Measurements from ENCODE around the gene F12. TPM values are rescaled to one million over a fixed set of nuclear protein-coding genes. Genes with fewer than 3 reads are reported as not detected.

F12 gene
- total RNA-seq, 4 donors from 2014 or later = 0.36 to 1.2 (median 0.95) TPM; not detected in 1

DNA sequence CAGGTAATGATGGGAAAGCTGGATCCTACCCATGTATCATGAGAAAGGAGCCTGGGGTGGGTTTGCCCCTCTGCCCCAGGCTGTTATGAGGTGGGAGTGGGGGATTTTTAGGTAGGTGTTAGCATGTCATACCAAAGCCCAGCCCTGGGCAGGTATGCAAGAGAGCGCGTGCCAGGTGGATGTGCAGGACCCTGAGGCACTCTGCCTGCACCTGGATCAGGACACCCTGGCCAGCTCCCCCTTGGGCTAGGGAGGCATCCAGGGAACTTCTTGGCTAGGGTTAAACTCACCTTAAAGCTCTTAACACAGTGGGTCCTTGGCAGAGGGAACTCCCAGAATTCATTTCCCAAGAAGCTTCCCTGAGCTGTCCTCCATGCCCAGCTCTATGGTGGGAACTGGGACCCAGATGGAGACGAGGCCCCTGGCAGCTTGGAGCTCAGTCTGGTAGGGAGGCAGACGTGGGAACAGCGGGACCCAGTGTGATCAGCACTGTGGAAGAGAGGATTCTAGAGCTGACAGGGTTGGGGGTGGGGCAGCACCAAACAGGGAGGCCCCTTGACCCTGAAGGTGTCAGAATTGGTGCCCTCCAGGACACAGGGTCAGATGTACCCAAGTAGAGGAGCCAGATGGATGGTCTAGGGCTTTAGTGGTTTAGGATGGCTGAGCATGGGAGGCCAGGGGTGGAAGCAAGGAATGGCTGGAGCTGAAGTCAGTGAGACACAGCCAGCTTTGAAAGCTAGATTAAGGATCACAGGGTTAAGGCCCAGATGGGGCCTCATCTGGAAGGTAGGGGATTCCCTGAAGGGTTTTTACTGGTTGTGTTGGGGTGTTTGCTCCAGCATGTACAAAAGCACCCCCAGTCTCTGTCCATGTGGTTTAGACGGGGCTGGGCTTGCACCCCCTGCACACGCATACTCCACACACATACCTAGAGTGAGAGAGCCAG is 35.0 kb upstream of the F12 start:
- TF ChIP-seq, protein P1, sequence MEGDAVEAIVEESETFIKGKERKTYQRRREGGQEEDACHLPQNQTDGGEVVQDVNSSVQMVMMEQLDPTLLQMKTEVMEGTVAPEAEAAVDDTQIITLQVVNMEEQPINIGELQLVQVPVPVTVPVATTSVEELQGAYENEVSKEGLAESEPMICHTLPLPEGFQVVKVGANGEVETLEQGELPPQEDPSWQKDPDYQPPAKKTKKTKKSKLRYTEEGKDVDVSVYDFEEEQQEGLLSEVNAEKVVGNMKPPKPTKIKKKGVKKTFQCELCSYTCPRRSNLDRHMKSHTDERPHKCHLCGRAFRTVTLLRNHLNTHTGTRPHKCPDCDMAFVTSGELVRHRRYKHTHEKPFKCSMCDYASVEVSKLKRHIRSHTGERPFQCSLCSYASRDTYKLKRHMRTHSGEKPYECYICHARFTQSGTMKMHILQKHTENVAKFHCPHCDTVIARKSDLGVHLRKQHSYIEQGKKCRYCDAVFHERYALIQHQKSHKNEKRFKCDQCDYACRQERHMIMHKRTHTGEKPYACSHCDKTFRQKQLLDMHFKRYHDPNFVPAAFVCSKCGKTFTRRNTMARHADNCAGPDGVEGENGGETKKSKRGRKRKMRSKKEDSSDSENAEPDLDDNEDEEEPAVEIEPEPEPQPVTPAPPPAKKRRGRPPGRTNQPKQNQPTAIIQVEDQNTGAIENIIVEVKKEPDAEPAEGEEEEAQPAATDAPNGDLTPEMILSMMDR (IDR thresholded peaks at IDR 0.05 in 4 of 5, conservative IDR thresholded peaks at IDR 0.05 in 1 of 5) = no peak
- TF ChIP-seq POLR2A (IDR thresholded peaks at IDR 0.05) = no peak
- intact Hi-C loops (cut with DNase I; ENCODE audit: low total_unique reads) = no loop called here
- in situ Hi-C loops (cut with MboI; ENCODE audit: low sequenced_read_pairs in 4 of 4) = loop anchor here in 1 of 4 donors (10.0 kb wide), 1 partner anchor 50 kb away; no protein-coding TSS in a partner anchor

DNA sequence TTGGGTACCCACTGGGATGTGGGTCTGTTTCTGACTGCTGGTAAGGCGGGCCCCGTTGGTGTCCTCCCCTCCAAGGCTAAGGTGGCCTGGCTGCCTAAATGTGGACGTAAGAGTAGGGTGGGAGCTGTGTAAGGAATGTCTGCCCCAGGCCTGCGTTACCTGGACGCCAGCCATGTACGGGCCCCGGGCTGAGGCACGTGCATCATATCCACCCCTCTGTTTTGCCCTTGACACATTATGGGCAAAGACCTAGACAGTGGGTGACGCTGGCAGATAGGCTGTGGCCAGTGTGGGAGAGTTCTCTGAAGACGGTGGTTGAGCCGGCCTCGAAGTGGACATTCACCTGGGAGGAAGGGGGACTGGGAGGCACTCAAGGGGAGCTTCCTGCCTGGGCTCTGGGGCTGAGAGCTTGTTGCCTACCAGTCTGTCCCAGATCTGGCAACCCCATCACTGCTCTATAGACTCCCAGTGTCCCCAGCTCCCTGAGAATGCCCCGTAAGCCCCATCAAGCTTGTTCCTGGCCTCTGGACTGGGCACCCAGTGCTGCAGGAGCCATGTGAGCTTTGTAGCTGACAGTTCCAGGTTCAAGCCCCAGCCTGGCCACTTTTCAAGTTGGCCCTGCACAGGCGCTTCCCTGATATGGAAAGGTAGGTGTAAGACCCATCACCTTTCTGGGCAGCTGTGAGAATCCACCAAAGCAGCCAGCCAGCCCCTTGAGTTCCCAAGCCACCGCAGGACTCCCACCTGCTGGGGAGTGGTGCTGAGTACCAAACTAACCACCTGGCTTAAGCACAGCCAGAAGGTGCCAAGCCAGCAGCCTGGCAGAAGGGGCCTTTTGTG is 34.0 kb upstream of the F12 start:
- DNase-seq (no peak), ATAC-seq (no peak)
- in situ Hi-C loops (cut with MboI; ENCODE audit: low sequenced_read_pairs in 4 of 4) (loop anchor here in 1 of 4 donors (10.0 kb wide), 1 partner anchor 49 kb away; no protein-coding TSS in a partner anchor), intact Hi-C loops (cut with DNase I; ENCODE audit: low total_unique reads) (no loop called here)
- TF ChIP-seq, protein P1 (IDR thresholded peaks at IDR 0.05 in 4 of 5, conservative IDR thresholded peaks at IDR 0.05 in 1 of 5) = no peak
- TF ChIP-seq POLR2A (IDR thresholded peaks at IDR 0.05) = no peak
- H3K36me3 ChIP-seq = peaks cover 0 to 11% of the 10 kb centered on the region in 2 donors
- H3K4me1 ChIP-seq = peaks cover 12 to 19% of the 10 kb centered on the region in 2 donors
- peaks cover 0 to 13% (median 13%) of the 10 kb centered on the region in 3 donors for H3K27me3 ChIP-seq
- H3K9me3 ChIP-seq = no peaks in the 10 kb centered on the region
- H3K4me3 ChIP-seq = no peak overlapping the region
- H3K27ac ChIP-seq = no peak overlapping the region

More for the DNA sequence above, 35.0 kb upstream of the F12 start:
- H3K27me3 ChIP-seq = peaks cover 0 to 23% (median 21%) of the 10 kb centered on the region in 3 donors
- H3K27ac ChIP-seq = no peak overlapping the region
- H3K4me3 ChIP-seq = no peak overlapping the region
- peaks cover 12 to 19% of the 10 kb centered on the region in 2 donors for H3K4me1 ChIP-seq
- no peak for DNase-seq
- no peak for ATAC-seq
- H3K9me3 ChIP-seq = no peaks in the 10 kb centered on the region
- H3K36me3 ChIP-seq = peaks cover 0 to 11% of the 10 kb centered on the region in 2 donors

DNA sequence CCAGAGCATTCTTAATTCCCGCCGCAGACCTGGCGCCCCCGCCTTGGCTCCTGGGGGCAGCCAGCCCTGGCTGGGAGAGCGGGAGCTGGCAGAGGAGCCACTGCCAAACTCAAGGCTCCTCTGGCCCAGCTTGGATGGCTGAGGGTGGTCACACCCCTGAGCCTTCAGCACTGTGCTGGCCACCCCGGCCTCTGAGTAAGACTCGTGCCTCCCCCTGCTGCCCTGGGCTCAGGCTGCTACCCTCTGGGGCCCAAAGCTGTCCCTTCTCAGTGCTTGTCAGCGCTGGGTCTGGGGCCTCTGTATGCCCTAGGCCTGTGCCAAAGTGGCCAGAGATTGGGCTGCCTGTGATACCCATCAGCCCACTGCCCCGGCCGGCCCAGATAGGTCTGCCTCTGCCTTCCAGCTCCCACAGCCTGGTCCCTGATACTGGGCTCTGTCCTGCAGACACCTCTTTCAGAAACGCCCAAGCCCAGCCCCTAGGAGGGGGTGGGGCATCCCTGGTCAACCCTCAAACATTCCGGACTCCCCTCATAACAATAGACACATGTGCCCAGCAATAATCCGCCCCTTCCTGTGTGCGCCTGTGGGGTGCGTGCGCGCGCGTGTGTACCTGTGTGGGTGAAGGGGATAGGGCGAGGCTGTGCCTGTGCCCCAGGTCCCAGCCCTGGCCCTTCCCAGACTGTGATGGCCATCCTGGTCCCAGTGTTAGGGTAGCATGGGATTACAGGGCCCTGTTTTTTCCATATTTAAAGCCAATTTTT is 32.9 kb upstream of the F12 start:
- peaks cover 0 to 3% (median 1%) of the 10 kb centered on the region in 3 donors for H3K27me3 ChIP-seq
- H3K36me3 ChIP-seq = peaks cover 0 to 18% of the 10 kb centered on the region in 2 donors
- DNase-seq (no peak), ATAC-seq (no peak)
- in situ Hi-C loops (cut with MboI; ENCODE audit: low sequenced_read_pairs in 4 of 4) = loop anchor here in 1 of 4 donors (10.0 kb wide), 1 partner anchor 47 kb away; no protein-coding TSS in a partner anchor
- H3K4me3 ChIP-seq = no peak overlapping the region
- no peaks in the 10 kb centered on the region for H3K9me3 ChIP-seq
- peaks cover 6 to 10% of the 10 kb centered on the region in 2 donors for H3K4me1 ChIP-seq
- intact Hi-C loops (cut with DNase I; ENCODE audit: low total_unique reads) = no loop called here
- H3K27ac ChIP-seq = no peak overlapping the region
- no peak for TF ChIP-seq POLR2A (IDR thresholded peaks at IDR 0.05)
- TF ChIP-seq, protein P1 (IDR thresholded peaks at IDR 0.05 in 4 of 5, conservative IDR thresholded peaks at IDR 0.05 in 1 of 5) = no peak

Data from gastrocnemius medialis (tissue), 4 donors.